Activated B cell treated with CpG ODN at 0.5 μM for 24 hours (primary cell): Measurements from ENCODE around the gene CC2D1A. TPM values are rescaled to one million over a fixed set of nuclear protein-coding genes. Genes with fewer than 3 reads are reported as not detected.
A peak's percentile ranks its signal among the peaks of the same experiment; 100 is the strongest.

Experiments
- ATAC-seq: fragments of 200-7000 bp; cut with Tn5 transposase; one replicate; pipeline ENCODE4 v1.10.0; 2021; ENCODE audit warnings: low read depth, mild to moderate bottlenecking, moderate library complexity
- CTCF ChIA-PET: fragments of 350-600 bp; sonication (Branson Sonifier 250); formaldehyde crosslinking; loops from one replicate; lab custom pipeline; 2021; ENCODE audit warnings: antibody characterized with exemption; lab: Charles Lee
- POLR2A ChIA-PET: fragments of 350-600 bp; sonication (Branson Sonifier 250); formaldehyde crosslinking; loops from one replicate; lab custom pipeline; 2021; ENCODE audit warnings: antibody characterized with exemption; lab: Charles Lee
- DNase-seq: peaks from one replicate; pipeline ENCODE4 v3.0.0; 2022
- H3K27ac Mint-ChIP-seq: one replicate; pipeline ENCODE4 v1.8.0; 2020; ENCODE audit warnings: mixed read lengths
- H3K27me3 Mint-ChIP-seq: one replicate; pipeline ENCODE4 v1.8.0; 2021; ENCODE audit warnings: mixed read lengths
- H3K36me3 Mint-ChIP-seq: one replicate; pipeline ENCODE4 v1.8.0; 2021; ENCODE audit warnings: low read depth, mixed read lengths
- H3K4me1 Mint-ChIP-seq: one replicate; pipeline ENCODE4 v1.8.0; 2021; ENCODE audit warnings: mixed read lengths
- H3K4me3 Mint-ChIP-seq: one replicate; pipeline ENCODE4 v1.8.0; 2020; ENCODE audit warnings: mild to moderate bottlenecking, mixed read lengths
- H3K9me3 Mint-ChIP-seq: one replicate; pipeline ENCODE4 v1.8.0; 2020; ENCODE audit warnings: mixed read lengths
- CTCF ChIP-seq: fragments of 200-600 bp; IDR thresholded peaks from one replicate; pipeline ENCODE4 v1.8.0; 2022; ENCODE audit warnings: antibody characterized with exemption, mild to moderate bottlenecking
- intact Hi-C: fragments of 100-400 bp; cut with micrococcal nuclease; formaldehyde crosslinking; loops from one replicate; pipeline ENCODE4 v1.15.1; 2024
- total RNA-seq: library from RNA; stranded (reverse); gene quantifications from 2 replicates; pipeline ENCODE4 v1.2.3, GENCODE V29; 2022

The CC2D1A gene
- total RNA-seq, 1 donor from 2014 or later = 35.6 TPM

- intact Hi-C loops = no loop called here
- DNase-seq (no peak), ATAC-seq (no peak)
- Mint-ChIP-seq H3K36me3 (no peaks in the 10 kb centered on the region), H3K27me3 (peaks cover 3% of the 10 kb centered on the region), H3K4me1 (peaks cover 28% of the 10 kb centered on the region), H3K27ac (peak overlapping the region; percentile 63), H3K4me3 (no peak overlapping the region), H3K9me3 (no peaks in the 10 kb centered on the region)
- ChIA-PET CTCF (interaction anchor here (0.5 to 5.8 kb wide), 5 partner anchors 20 to 190 kb away, joined by 3 to 42 read pairs (median 4); partner anchors contain the start of gene MISP3), POLR2A (interaction anchor here (0.6 to 0.8 kb wide), 4 partner anchors 19 to 1000 kb away, joined by 3 to 4 read pairs (median 4); no protein-coding TSS in a partner anchor)
- TF ChIP-seq CTCF = no peak
Observed at GRCh38 chr19:13882419-13882795, 23.6 kb upstream of the CC2D1A start.

DNA sequence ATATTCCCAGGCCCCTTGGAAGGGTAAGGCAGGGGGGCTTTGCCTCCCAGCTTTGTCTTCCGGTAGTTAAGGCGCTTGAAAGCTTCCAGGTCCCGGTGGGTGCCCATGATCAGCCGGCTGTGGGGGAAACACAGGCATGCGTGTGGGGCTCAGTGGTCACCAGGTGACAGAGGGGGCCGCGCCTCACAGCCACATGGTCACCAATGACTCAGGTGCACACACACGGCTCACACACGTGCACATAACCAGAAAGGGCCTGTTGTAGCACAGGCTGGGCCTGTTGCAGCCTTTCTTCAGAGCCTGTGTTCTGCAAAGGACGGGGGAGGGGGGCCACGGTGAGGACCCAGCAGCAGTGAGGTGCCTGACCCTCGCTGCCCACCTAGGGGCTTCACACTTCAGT lies 23.2 kb upstream of the CC2D1A start:
- ATAC-seq = no peak
- H3K27ac Mint-ChIP-seq = no peak overlapping the region

DNA sequence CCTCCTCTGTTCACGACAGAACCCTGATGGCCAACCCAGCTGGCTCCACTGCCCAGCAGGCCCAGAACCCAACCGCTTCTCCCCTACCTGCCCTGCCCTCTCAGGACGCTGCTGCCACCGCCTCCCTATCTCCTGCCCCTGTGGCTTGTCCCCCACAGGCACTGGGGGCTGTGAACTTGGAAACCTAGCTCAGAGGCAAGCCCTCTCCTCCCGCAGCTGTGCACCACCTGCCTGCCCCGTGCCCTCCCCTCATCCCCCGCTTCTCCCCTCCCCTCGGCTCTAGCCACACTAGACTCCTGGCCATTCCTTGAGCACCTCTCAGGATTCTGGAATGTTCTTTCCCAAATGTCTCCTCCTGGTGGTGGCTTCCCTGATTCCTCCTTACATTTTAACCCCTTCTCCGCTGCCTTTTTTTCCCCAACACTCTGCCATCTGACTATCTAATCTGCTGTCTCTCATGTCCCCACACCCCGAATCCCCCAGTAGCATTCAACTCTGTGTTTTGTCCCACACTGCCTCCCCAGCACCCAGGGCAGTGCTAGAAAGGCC lies 22.4 kb upstream of the CC2D1A start:
- Mint-ChIP-seq H3K9me3 (no peaks in the 10 kb centered on the region), H3K4me3 (no peak overlapping the region), H3K27ac (no peak overlapping the region), H3K27me3 (peaks cover 3% of the 10 kb centered on the region), H3K36me3 (no peaks in the 10 kb centered on the region), H3K4me1 (peaks cover 28% of the 10 kb centered on the region)
- ChIA-PET POLR2A (no interaction called here), CTCF (interaction anchor here (5.3 to 5.8 kb wide), 2 partner anchors 166 to 188 kb away, joined by 33 to 42 read pairs; partner anchors contain the start of gene MISP3)
- TF ChIP-seq CTCF = no peak
- no peak for ATAC-seq
- intact Hi-C loops = no loop called here
- no peak for DNase-seq

More for the DNA sequence above, 23.2 kb upstream of the CC2D1A start:
- DNase-seq = no peak
- Mint-ChIP-seq H3K4me3 (no peak overlapping the region), H3K27me3 (peaks cover 3% of the 10 kb centered on the region), H3K4me1 (peaks cover 28% of the 10 kb centered on the region), H3K9me3 (no peaks in the 10 kb centered on the region), H3K36me3 (no peaks in the 10 kb centered on the region)
- TF ChIP-seq CTCF = no peak
- ChIA-PET CTCF (interaction anchor here (5.3 to 5.8 kb wide), 2 partner anchors 167 to 189 kb away, joined by 33 to 42 read pairs; partner anchors contain the start of gene MISP3), POLR2A (interaction anchor here (0.8 kb wide), 1 partner anchor 176 kb away, joined by 3 read pairs; no protein-coding TSS in a partner anchor)
- intact Hi-C loops = no loop called here

DNA sequence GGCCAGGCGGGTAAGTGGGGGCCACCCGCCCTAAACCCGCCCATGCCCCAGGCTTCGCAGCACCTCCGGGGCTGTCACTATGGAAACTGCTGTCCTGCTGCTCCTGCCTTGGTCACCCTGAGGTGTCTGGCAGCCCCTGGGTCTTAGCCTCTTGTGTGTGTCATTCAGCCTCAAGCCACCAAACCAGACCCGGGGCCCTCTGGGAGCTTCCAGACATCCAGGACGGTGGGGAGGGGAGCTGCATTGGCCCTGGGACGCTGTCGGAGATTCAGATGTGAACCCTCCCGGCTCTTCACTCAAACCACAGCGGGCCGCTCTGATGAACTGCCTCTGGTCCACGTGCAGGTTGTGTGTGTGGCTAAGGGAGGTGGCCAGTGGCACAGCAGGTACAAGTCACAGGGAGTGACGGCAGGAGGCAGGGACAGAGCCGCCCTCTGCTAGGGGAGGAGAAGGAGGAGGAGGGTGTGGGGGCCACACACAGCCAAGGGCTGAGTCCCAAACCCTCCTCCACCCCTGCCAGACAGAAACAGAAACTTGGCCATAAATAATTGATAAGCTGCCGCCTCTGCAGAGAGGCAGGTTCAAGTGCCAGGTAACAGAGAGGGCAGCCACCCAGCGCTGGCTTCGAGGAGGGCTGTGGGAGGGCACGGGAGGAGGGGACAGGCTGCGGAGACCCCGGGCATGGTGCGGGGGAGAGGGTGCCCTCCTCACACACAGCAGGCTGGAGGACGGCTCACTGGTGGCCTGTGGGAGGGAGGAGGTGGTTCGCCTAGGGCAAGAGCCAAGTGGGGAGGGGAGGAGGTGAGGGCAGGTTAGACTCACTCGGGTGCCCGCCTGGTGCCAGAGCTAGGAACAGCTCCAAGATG lies 21.0 kb upstream of the CC2D1A start:
- intact Hi-C loops = no loop called here
- H3K9me3 Mint-ChIP-seq = no peaks in the 10 kb centered on the region
- no peak for DNase-seq
- H3K4me3 Mint-ChIP-seq = no peak overlapping the region
- CTCF ChIA-PET = interaction anchor here (0.7 kb wide), 1 partner anchor 296 kb away, joined by 4 read pairs; no protein-coding TSS in a partner anchor
- ATAC-seq = no peak
- no peaks in the 10 kb centered on the region for H3K36me3 Mint-ChIP-seq
- H3K27me3 Mint-ChIP-seq = peaks cover 3% of the 10 kb centered on the region
- peaks cover 25% of the 10 kb centered on the region for H3K4me1 Mint-ChIP-seq
- H3K27ac Mint-ChIP-seq = no peak overlapping the region
- POLR2A ChIA-PET = interaction anchor here (0.5 to 1.4 kb wide), 2 partner anchors 26 to 147 kb away, joined by 4 to 5 read pairs; partner anchors contain the start of gene IL27RA
- no peak for TF ChIP-seq CTCF
